Measurements from ENCODE around the gene TTN.

The TTN gene

GRCh38 chr2:178807227-178808008 lies at the start of gene TTN:
Gene TTN (minus strand): TSS chr2:178807423. CDS start chr2:178804642, 2,781 bp downstream.
- H3K27ac Mint-ChIP-seq, result peak within 1 kb of the TSS; percentile 37 to 65 (median 49)
- H3K27me3 Mint-ChIP-seq (ENCODE audit: low read depth), result no peaks in the 10 kb centered on the region
- no peaks in the 10 kb centered on the region for H3K36me3 Mint-ChIP-seq (ENCODE audit: low read depth)
- peaks cover 28% of the 10 kb centered on the region for H3K4me1 Mint-ChIP-seq
- no peaks in the 10 kb centered on the region for H3K9me3 Mint-ChIP-seq
- TF ChIP-seq CTCF (IDR thresholded peaks at IDR 0.05; ENCODE audit: unreplicated experiment in 3 of 3), result no peak
- H3K4me3 Mint-ChIP-seq, result peak within 1 kb of the TSS; percentile 31 to 94 (median 86)

GRCh38 chr2:178855151-178855550 lies 47.9 kb upstream of the TTN start:
- Mint-ChIP-seq H3K27me3 (ENCODE audit: low read depth) (peaks cover 15% of the 10 kb centered on the region), H3K27ac (no peak overlapping the region), H3K4me3 (no peak overlapping the region), H3K9me3 (no peaks in the 10 kb centered on the region), H3K4me1 (peaks cover 49% of the 10 kb centered on the region), H3K36me3 (ENCODE audit: low read depth) (no peaks in the 10 kb centered on the region)
- TF ChIP-seq CTCF (IDR thresholded peaks at IDR 0.05; ENCODE audit: unreplicated experiment in 3 of 3), result no peak

GRCh38 chr2:178848335-178848734 lies 41.1 kb upstream of the TTN start:
- peaks cover 40% of the 10 kb centered on the region for H3K4me1 Mint-ChIP-seq
- H3K4me3 Mint-ChIP-seq, result no peak overlapping the region
- no peak for TF ChIP-seq CTCF (IDR thresholded peaks at IDR 0.05; ENCODE audit: unreplicated experiment in 3 of 3)
- peaks cover 8% of the 10 kb centered on the region for H3K36me3 Mint-ChIP-seq (ENCODE audit: low read depth)
- H3K27me3 Mint-ChIP-seq (ENCODE audit: low read depth), result peaks cover 14% of the 10 kb centered on the region
- H3K27ac Mint-ChIP-seq, result no peak overlapping the region
- peaks cover 7% of the 10 kb centered on the region for H3K9me3 Mint-ChIP-seq

GRCh38 chr2:178846458-178846802 lies 39.2 kb upstream of the TTN start:
- peaks cover 6% of the 10 kb centered on the region for H3K27me3 Mint-ChIP-seq (ENCODE audit: low read depth)
- H3K4me3 Mint-ChIP-seq, result no peak overlapping the region
- H3K36me3 Mint-ChIP-seq (ENCODE audit: low read depth), result peaks cover 8% of the 10 kb centered on the region
- H3K9me3 Mint-ChIP-seq, result peaks cover 7% of the 10 kb centered on the region
- no peak for TF ChIP-seq CTCF (IDR thresholded peaks at IDR 0.05; ENCODE audit: unreplicated experiment in 3 of 3)
- H3K27ac Mint-ChIP-seq, result peak overlapping the region in 1 of 3 experiments; percentile 84
- H3K4me1 Mint-ChIP-seq, result peaks cover 24% of the 10 kb centered on the region

GRCh38 chr2:178845566-178846457 lies 38.6 kb upstream of the TTN start:
- H3K9me3 Mint-ChIP-seq, result peaks cover 7% of the 10 kb centered on the region
- TF ChIP-seq CTCF (IDR thresholded peaks at IDR 0.05; ENCODE audit: unreplicated experiment in 3 of 3), result no peak
- no peak overlapping the region for H3K4me3 Mint-ChIP-seq
- peaks cover 24% of the 10 kb centered on the region for H3K4me1 Mint-ChIP-seq
- H3K27ac Mint-ChIP-seq, result peak overlapping the region in 2 of 3 experiments; percentile 24 to 84
- H3K27me3 Mint-ChIP-seq (ENCODE audit: low read depth), result peaks cover 6% of the 10 kb centered on the region
- peaks cover 8% of the 10 kb centered on the region for H3K36me3 Mint-ChIP-seq (ENCODE audit: low read depth)
